Measurements from ENCODE around the gene ZNF3.

DNA sequence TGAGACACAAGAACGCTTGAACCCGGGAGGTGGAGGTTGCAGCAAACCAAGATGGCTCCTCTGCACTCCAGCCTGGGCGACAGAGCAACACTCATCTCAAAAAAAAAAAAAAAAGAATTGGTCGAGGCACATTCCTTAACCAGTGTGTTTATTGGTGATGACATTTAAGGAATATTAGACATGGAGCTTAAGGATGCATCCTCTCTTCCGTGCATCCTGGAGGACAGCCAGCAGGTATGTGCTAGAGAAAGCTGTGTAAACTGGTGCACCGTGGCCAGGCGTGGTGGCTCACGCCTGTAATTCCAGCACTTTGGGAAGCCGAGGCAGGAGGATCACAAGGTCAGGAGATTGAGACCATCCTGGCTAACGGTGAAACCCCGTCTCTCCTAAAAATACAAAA, 54.3 kb downstream of the ZNF3 start:
- TF ChIP-seq POLR2A (IDR thresholded peaks at IDR 0.05) (no peak), EP300 (IDR thresholded peaks at IDR 0.05; ENCODE audit: low read depth) (no peak)
- TF ChIP-seq, protein P1, sequence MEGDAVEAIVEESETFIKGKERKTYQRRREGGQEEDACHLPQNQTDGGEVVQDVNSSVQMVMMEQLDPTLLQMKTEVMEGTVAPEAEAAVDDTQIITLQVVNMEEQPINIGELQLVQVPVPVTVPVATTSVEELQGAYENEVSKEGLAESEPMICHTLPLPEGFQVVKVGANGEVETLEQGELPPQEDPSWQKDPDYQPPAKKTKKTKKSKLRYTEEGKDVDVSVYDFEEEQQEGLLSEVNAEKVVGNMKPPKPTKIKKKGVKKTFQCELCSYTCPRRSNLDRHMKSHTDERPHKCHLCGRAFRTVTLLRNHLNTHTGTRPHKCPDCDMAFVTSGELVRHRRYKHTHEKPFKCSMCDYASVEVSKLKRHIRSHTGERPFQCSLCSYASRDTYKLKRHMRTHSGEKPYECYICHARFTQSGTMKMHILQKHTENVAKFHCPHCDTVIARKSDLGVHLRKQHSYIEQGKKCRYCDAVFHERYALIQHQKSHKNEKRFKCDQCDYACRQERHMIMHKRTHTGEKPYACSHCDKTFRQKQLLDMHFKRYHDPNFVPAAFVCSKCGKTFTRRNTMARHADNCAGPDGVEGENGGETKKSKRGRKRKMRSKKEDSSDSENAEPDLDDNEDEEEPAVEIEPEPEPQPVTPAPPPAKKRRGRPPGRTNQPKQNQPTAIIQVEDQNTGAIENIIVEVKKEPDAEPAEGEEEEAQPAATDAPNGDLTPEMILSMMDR (IDR thresholded peaks at IDR 0.05) = no peak

Data from transverse colon (tissue), 3 donors.